Measurements from ENCODE around the gene LHFPL3.
A peak's percentile ranks its signal among the peaks of the same experiment; 100 is the strongest.

Gene LHFPL3

DNA sequence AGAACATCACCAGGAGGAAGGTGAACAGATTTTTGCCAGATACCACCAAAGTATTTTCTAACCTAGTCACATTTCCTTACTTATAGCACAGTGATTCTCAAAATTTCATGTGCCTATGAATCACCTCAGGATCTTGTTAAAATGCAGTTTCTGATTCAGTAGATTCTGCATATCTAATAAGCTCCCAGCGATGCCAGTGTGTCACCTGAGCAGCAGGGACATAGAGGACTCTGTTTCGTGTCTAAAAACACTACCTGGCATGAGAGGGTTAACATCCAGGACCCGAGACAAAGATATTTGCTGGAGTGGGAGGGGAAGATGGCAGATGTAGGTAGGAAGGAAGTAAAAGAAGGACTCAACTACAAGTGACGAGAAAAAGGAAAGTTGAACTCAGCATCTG lies 433.5 kb downstream of the LHFPL3 start:
- DNase-seq: no peak

DNA sequence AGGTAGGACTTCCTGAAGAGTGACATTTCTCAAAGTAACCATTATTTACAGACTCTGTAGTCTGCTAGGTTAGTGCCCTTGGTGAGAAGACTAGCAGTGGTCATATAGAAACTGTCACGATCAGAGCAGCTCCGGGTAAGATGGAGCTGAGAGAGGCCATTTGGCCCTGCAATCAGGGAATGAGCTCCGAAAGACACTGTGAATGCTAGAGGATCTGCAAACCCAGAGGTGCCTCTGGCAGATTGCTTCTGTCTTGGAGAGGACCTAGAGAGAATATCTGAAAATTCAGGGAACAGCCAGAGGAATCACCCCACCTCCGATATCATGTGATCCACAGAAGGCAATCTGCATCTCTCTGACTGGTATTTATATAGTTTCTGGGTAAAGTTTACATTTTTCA lies 438.7 kb downstream of the LHFPL3 start:
- no peak for DNase-seq

DNA sequence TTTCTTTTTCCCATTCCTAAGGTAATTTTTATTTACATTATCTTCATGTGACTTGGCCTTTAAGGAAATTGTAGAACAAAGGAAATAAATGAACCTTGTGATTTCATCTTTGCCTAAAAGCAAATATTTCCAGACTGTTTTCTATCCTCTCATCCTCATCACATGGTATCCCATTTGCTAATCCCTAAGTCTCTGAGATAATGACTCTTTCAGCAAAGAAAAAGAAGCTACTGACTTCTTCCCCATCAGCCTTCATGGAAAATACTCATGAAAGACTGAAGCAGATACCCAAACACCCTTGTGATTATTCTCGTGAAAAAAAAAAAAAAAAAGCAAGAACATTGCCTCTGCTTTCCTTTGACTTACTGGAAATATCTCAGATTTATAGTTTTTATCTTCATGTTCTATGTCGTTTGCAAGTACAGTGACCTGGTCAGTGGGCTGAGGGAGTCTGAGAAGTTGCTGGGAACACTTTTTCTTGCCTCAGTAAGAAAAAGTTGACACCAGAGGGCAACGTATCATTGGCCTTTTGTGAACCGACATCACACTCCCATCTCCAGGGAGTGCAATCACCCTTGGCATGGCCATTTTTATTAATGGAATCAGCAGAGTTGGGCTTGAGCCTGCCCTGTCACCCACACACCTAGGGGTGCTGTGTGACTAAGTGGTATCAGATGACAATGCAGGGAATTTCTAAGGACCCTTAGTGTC lies 439.6 kb downstream of the LHFPL3 start:
- no peak for DNase-seq

DNA sequence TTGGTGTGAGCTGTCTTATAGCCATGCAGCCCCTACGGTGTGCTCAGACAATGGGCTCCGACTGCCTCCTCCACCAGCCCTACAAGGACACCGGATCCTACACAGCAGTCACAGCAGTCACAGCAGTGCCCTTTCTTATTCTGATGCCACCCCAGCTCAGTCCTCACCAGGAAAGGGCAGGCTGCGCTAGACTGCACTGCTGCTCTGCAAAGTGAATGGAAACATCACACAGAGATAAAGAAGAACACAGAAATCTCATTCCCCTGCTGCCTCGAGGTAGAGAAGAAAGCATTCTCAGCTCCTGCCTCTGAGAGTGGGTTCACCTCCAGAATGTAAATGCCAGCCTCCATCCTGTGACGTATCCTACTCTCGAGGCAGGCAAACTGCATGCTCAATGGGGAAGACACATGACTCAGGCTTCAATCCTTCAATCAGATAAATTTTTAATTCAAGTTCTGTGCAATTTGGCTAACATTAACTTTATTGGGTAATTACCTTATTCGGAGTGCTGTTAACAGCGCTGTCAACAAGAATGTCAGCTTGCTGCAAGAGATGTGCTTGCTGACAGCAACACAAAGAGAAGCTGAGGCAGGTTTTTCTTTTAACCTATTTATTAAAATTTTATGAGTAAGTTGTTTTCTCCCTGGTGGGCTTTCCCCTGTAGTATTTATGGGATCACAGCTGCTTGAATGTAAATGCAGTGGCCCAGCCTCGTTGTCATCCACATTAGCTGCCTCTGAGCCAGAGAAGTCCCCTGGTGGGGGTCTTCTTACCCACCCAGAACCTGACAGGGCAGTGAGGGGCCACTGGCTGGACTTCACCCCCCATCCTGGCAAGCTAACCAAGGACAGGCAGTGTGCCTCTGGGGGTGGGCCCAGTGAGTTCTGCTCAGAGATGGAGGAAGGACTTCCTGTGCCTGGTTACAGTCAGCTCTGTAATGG lies 444.3 kb downstream of the LHFPL3 start:
- DNase-seq: no peak

DNA sequence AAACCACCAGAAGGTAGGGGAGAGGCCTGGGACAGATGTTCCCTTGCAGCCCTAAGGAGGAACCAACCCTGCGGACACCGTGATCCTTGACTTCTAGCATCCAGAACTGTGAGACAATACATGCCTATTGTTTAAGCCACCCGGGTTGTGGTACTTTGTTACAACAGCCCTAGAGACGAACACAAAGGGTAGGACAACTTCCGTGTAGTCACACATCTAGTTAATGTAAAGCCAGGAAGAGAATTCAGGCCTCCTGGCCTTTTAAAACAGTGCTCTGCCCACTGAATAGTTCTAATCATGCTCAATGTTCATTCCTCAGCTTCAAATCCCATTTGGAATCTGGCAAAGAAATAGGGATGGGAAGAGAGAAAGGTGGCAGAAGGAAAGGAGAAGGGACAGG lies 445.4 kb downstream of the LHFPL3 start:
- no peak for DNase-seq

DNA sequence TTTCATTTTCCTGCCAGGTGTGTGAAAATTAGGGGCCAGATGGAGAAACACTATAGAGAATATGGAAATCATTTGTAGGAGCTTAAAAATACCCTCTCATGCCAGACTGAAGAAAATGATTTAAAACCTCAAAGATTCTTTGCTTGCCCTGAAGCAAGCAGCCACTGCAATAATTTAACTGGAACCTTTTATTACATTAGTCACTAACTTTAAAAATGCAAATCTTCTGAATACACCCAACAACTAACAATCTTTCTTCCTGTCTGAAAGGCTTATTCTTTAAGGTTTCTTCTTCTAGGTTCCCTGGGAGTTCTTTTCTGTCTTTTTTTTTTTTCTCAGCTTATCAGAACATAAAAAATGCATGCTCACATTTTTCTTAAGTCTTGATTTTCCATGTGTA lies 447.1 kb downstream of the LHFPL3 start:
- no peak for DNase-seq

DNA sequence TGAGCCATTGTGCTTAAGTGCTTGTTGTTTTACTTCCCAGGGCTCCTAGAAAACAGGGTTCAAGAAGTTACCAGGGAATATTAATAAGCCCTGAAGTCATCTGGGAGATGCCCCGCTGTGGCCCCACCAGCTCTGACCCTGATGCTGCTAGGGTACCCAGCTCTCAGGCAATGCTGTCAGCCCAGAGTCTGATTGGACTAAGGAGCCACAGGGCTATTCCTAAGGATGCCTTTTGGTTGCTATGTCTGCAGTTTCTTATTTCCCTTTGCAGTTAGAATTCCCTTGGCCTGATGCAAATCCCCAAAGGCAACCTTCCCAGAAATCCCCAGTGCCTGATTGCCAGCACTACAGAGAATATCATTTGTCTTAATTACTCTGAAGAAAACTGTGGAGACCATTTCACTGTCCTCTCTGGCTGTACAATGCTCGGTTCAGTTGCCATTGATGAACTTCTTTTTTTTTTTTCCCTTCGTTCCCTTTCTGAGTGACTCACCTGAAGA lies 448.9 kb downstream of the LHFPL3 start:
- DNase-seq: no peak

DNA sequence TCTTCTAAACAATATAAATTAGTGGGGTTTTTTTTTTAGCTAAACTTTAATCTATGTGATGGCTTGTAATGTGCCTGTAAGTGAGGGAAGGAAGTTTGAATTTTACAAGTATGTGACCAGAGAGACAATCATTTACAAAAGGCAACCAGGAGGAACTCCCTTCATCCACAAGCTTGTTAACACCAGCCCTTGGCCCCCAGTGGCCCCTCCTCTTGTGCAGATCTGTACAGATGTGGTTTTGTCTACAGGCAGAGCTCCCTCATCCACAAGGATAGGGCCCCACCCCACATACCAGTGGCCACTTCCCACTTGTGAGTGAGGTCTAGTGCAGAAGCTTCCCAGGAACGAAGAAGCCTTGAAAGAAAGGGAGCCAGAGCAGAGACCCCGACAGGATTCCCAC lies 451.5 kb downstream of the LHFPL3 start:
- DNase-seq: no peak

DNA sequence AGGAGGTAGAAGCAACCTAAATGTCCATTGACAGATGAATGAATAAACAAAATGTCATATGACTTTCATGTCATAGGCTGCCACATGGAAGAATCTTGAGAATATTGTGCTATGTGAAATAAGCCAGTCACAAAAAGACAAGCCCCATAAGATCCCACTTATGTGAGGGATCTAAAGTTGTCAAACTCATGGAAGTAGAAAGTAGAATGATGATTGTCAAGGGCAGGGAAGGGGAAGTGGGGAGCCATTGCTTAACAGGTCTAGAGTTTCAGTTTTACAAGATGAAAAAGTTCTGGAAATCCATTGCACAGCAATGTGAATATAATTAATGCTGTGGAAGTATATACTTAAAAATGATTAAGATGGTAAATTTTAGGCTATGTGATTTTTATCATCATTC lies 456.3 kb downstream of the LHFPL3 start:
- DNase-seq: no peak

DNA sequence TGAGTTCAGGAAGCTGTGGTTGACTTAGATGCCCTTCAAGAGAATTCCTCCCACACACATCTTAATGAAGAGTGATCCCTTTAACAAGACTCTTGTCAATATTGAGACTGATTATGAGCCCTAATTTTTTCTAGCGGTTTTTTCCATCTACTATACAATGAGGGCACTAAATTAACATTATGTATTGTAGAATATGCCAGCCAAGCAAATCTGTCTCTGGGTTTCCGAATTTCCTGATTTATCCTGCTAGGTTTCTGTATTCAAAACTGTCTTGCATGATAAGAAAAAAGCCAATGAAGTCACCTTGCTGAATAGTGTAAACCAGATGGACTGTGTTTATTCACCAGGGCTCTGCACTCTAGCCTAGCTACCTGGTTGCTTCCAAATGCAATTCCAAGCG lies 461.4 kb downstream of the LHFPL3 start:
- no peak for DNase-seq

DNA sequence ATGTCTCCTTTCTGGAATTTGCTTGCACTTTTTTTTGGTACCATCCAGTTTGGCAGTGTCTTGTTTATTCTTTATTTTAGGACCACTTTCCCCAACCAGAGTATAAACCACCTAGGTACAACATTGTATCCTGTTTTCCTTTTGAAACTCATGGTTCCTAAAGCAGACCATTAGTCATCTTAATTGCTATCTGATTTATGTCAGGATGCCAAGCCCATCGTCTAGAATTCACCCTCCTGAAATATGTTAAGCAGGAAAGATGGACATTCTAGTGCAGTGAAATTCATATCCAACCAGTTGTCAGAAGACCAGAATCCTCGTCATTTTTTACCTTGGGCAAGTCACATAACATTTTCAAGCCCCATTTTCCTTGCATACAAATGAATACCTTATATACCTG lies 462.0 kb downstream of the LHFPL3 start:
- DNase-seq: no peak

DNA sequence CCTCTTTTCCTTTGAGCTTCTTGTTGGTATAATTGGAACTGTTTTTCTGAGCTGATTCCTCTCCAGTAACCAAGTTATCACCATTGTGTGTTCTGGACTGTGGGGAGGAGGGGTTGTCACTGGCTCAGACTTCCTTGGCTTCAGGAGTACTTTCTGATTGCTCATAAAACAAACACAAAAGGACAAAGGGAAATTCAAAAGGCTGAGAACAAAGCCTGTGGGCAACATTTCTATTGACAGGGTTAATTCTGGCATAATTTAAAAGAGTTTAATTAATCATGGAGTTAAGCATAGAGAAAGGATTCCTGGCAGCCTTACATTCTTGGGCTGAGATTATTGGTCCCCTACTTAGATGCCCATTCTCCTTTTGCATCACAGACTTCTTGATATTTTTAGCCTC lies 462.7 kb downstream of the LHFPL3 start:
- peak; percentile 79 for DNase-seq

DNA sequence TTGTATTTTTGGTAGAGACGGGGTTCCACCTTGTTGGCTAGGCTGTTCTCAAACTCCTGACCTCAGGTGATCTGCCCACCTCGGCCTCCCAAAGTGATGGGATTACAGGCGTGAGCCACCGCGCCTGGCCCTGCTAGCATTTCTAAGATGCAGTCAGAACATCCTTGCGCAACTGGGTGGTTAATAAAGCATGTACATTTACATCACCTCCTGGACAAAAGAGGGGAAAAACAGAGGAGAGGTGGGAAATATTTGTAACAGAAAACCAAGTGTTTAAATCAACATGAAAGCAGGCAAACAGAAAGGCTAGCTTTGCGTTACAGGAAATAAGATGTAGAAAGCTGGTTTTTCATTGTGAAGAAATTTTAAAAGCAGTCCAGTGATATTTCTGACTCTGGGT lies 464.7 kb downstream of the LHFPL3 start:
- no peak for DNase-seq

DNA sequence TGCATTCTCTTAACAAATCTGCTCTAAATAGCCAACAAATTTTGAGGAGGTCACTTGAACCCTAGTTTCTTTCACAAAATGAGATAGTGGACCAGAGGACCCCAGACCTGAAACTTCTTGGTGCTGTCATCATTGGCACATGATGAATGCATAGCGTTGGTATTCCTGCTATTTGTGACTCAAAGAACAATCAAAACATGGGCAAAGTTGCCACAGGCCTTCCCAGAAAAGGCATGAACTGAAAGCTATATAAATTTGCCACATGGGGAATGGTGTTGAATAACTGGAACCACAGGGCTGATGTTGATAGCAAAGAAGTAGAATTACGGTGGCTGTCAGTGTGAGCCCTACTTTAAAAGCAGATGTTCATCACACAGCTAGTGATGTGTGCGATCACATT lies 465.8 kb downstream of the LHFPL3 start:
- DNase-seq: no peak

DNA sequence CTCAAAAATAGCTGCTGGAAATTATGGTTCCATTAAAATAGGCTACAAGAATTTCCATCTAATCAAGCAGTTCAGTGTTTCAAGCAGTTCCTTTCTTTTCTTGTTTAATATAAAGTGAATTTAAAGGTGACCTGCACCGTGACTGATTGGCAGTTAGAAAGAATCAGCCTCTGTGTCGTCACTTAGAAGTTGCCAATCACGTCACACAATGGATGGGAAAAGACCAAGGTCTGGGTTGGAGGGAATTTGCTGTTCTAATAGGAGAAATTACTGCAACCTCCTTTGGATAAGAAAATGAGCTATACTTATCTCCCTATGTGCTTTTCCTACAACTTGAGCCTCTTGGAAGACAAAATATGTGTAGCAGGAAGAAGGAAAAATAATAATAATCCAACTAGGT lies 466.2 kb downstream of the LHFPL3 start:
- DNase-seq: no peak

DNA sequence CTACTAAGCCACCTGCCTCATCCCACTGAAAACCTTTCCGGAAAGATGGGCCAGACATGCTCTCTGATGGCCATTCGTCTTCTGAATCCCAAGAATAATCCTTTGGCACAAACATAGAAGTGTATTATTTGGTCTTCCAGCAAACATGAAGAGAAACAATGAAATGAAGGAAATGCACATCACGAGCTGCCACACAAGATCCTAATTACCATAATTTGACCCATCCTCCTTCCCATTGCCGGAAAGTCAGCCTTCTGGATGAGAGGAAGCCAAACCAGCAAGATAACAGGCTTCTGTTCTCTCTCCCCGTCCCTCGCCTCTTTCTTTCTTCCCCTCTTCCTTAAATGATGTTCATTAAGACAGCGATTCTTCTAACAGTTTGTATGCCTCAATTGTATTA lies 466.7 kb downstream of the LHFPL3 start:
- DNase-seq: no peak

DNA sequence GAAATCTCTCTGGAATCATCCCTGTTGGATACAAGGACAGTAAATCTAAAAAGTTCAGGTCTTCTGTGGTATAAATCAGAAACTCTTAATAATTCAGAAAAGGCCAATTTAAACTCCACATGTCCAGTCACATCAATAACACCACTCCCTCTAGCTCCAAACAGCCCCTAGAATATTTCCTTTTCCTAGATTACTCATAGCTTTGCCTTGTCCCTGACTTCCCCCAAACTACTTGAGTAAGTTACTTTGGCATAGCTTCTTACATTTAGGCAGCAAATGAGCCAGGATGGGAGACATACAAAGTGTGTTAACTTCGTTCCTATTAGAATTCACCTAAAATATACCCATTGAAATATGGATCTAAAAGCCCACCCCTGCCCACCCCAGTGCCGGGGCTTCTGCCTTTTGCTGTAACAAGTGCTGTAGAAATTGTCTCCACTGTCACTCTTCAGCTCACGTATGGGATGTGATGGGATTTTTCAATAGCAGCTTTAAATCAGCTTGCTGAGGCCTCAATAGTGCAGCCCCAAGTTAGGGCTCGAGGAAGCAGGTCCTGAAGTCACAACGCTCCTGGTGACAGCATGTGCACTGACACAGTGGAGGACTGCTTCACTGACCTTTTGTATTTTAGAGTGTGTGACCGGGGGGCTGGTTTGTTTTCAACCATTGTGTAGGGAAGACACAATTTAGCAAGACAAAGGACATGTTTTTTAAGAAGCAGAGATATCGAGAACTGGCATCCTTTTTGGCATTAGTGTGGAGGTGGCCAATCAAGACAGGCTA lies 467.4 kb downstream of the LHFPL3 start:
- DNase-seq: no peak

DNA sequence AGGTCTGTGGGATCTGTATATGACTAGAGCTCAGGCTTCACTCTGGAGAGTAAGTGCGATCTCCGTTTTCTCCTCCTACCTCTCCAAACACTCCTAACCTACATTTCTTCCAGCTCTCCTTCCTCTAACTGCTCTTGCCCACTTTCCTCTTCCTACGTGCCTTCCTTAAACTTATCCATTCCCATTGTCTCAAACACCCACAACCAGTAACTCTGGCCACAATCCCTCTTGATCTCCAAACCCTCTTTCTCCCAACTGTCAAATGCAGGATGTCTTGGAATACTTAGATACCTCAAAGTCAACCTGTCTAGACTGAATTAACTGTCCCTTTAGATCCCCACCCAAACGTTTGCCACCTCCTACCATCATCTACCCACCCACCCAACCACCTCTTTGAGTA lies 471.9 kb downstream of the LHFPL3 start:
- DNase-seq: no peak

DNA sequence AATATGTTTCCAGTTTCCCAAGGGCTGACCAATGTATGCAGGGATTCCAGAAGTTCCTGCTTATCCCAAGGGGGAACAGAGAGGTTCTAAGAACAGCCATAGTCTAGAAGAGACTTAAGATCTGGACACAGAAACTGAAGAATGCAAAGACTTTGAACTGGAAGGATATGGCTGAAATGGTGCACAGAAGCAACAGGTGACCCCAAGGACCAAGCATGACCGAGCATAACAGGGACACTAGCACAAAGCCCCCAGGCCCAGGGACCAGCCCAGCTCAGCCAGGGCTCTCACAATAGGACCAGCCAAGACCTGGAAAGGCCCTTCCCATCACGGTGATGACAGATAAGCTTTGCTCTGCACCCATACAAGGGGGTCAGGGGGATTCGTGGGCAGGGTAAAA lies 472.6 kb downstream of the LHFPL3 start:
- DNase-seq: no peak

DNA sequence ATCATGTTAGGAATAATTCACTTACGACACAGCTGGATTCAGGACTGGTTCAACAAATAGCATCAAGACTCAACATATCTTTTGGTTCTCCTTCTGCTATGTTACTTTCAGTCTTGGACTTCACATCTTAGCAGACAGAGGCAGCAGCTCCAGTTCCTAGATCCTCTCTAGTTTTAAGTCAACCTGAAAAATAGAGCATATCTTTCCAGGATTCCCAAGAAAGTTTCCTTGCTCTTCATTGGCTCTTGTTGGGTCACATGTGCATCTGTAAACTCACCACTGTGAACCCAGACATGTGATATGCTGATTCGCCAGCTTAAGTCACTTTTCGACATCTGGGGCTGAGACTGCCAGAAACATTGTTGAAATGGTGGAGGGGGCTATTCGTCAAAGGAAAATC lies 475.5 kb downstream of the LHFPL3 start:
- DNase-seq: no peak

DNA sequence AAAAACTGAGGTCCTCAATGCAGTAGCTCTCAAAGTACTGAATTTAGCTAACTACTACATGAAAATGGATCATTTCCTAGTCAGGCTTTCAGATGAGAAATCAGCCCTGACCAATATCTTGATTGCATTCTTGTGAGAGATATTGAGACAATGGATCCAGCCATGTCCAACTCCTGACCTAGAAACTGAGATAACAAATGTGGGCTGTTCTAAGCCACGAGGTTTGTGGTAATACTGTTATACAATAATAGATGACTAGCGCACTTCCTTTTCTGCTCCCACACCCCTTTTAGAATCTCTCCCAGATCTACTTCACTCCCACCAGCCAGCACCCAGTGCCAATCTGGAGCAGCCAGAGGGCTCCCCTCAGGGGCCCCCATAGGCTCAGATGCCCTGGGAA lies 476.3 kb downstream of the LHFPL3 start:
- DNase-seq: no peak

DNA sequence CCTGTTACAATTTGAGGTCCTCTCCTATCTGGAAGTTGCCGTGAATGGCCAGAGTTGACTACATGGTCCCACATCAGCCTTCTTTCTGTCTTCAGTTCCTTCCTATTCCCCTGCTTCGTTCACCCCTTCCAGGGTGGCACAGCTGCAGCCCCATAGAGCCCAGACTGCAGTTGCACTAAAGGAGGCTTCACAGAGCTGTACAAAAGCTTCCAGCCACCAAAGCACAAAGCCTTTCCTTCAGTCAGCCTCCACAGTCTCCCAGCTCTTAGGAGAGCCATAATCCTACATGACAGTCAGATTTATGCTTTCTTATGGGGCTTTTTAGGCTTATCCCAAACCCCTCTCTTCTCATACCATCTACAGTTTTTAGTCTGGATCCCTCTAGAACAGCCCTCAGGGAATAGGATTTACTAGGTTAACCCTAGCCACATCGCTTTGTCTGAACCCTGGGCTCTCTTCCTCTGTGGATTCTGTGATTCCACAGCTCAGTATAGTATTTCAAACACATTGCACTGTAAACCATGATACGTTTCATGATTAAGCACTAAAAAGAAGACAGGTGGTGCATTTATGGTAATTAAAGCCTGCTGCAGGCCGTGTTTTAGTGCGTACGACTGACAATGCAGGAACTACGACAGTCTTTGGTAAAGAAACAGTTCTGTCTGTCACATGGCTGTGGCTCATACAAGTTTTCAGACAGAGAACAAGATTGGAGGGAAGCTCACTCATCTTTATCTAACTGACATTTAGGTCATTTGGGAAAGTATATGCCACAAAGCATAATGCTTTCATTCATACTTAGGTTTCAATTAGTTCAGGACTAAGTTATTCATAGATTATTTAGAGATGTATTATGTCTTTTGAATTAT lies 477.3 kb downstream of the LHFPL3 start:
- DNase-seq: no peak
